ENCODE results near the gene PRR7.
A peak's percentile ranks its signal among the peaks of the same experiment; 100 is the strongest.

The PRR7 gene

DNA sequence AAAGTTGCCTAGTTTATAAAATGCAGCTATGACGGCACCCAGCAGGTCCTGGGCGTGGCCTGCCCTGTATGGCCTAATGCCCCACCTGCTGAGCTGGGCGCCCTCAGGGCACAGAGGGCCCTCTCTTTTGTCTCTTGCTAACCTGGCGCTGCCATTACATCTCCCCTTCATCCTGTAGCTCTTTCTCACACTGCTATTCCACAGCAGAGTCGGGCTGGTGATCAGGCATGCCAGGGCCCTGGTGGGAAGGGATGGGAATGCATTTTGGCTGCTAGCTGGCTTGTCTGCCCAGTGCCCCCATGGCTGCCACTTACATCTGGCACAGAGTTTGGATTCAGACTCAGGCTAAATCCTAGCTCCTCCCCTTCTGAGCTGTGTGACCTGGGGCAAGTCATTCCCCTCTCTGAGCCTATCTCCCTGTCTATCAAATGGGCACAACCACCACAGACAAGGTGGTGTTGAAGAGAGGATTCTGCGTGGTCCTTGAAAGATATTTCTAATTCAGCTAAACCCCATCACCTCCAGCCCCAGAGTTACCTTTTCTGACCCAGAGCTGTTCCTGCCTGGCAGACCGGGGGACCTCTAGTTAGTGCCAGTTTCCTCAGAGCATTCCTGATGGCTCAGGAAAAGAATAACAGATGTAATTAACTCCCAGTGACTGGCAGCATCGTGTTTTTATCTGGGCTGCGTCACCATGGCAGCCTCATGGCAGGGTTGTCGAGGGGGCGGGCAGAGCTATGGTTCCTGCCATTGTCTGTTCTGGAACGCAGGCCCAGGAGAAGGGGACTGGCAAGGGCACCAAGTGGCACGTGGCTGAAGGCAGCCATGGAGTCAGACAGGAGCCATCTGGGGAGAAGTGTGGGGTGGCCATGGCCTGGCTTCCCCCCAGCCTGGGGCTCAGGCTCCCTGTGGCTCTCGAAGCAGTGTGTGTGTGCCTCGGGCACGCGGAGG is 6.3 kb downstream of the PRR7 start:
- TF ChIP-seq, protein P1, sequence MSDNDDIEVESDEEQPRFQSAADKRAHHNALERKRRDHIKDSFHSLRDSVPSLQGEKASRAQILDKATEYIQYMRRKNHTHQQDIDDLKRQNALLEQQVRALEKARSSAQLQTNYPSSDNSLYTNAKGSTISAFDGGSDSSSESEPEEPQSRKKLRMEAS (IDR thresholded peaks at IDR 0.05) = no peak
- TF ChIP-seq CREB1 (IDR thresholded peaks at IDR 0.05; ENCODE audit: low read depth) (no peak), RAD21 (IDR thresholded peaks at IDR 0.05; ENCODE audit: low read depth) (no peak), NFIC (IDR thresholded peaks at IDR 0.05) (no peak), YY1 (IDR thresholded peaks at IDR 0.05; ENCODE audit: low read depth) (no peak), USF1 (IDR thresholded peaks at IDR 0.05) (no peak), TCF12 (IDR thresholded peaks at IDR 0.05; ENCODE audit: low read depth) (no peak), CEBPB (IDR thresholded peaks at IDR 0.05) (no peak), EGR1 (IDR thresholded peaks at IDR 0.05) (no peak), EP300 (IDR thresholded peaks at IDR 0.05; ENCODE audit: borderline replicate concordance) (no peak), FOXM1 (IDR thresholded peaks at IDR 0.05; ENCODE audit: borderline replicate concordance, low read depth) (no peak), TEAD4 (IDR thresholded peaks at IDR 0.05) (no peak), TAF1 (IDR thresholded peaks at IDR 0.05; ENCODE audit: low read depth) (no peak)
- TF ChIP-seq, protein P2, sequence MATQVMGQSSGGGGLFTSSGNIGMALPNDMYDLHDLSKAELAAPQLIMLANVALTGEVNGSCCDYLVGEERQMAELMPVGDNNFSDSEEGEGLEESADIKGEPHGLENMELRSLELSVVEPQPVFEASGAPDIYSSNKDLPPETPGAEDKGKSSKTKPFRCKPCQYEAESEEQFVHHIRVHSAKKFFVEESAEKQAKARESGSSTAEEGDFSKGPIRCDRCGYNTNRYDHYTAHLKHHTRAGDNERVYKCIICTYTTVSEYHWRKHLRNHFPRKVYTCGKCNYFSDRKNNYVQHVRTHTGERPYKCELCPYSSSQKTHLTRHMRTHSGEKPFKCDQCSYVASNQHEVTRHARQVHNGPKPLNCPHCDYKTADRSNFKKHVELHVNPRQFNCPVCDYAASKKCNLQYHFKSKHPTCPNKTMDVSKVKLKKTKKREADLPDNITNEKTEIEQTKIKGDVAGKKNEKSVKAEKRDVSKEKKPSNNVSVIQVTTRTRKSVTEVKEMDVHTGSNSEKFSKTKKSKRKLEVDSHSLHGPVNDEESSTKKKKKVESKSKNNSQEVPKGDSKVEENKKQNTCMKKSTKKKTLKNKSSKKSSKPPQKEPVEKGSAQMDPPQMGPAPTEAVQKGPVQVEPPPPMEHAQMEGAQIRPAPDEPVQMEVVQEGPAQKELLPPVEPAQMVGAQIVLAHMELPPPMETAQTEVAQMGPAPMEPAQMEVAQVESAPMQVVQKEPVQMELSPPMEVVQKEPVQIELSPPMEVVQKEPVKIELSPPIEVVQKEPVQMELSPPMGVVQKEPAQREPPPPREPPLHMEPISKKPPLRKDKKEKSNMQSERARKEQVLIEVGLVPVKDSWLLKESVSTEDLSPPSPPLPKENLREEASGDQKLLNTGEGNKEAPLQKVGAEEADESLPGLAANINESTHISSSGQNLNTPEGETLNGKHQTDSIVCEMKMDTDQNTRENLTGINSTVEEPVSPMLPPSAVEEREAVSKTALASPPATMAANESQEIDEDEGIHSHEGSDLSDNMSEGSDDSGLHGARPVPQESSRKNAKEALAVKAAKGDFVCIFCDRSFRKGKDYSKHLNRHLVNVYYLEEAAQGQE (IDR thresholded peaks at IDR 0.05; ENCODE audit: low read depth) = no peak

DNA sequence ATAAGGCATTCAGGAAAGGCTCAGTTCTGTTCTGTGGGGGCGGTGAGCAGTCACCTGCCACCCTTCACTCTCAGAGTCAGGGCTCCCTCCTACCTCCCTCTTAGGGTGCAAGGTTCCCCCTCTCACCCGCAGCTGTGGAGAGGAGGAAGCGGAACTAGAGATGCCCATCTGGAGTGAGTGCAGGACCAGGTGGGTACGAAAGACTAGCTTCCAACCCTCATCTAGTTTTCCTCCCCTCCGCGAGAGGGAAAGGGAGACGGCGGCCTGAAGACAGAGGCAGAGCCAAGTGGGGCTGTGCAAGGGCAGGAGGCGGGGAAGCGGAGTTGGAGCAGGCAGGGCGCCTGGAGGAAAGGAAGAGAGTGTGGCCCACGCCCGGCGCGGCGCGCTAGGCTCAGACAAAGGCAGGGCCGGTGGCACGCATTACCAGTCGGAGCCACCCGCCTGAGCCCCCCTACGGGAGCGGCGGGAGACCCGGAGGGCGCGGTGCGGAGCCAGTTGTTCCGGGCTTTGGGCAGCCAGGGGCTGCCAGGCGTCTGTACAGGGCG is 7.3 kb downstream of the PRR7 start:
- no peak for TF ChIP-seq FOXM1 (IDR thresholded peaks at IDR 0.05; ENCODE audit: borderline replicate concordance, low read depth)
- no peak for TF ChIP-seq TAF1 (IDR thresholded peaks at IDR 0.05; ENCODE audit: low read depth)
- TF ChIP-seq, protein P2 (IDR thresholded peaks at IDR 0.05; ENCODE audit: low read depth) = no peak
- no peak for TF ChIP-seq NFIC (IDR thresholded peaks at IDR 0.05)
- TF ChIP-seq CEBPB (IDR thresholded peaks at IDR 0.05) = no peak

GRCh38 chr5:177454397-177455035 is 7.9 kb downstream of the PRR7 start:
- peak; percentile 85 for TF ChIP-seq RAD21 (IDR thresholded peaks at IDR 0.05; ENCODE audit: low read depth)
- TF ChIP-seq TCF12 (IDR thresholded peaks at IDR 0.05; ENCODE audit: low read depth) = peak; percentile 58; the same call in 1 of the 2 replicates
- peak; percentile 90 for TF ChIP-seq CREB1 (IDR thresholded peaks at IDR 0.05; ENCODE audit: low read depth)
- TF ChIP-seq TEAD4 (IDR thresholded peaks at IDR 0.05) = no peak

GRCh38 chr5:177455036-177455660 is 8.5 kb downstream of the PRR7 start:
- TF ChIP-seq CREB1 (IDR thresholded peaks at IDR 0.05; ENCODE audit: low read depth) = no peak
- TF ChIP-seq USF1 (IDR thresholded peaks at IDR 0.05) = peak; percentile 46
- TF ChIP-seq YY1 (IDR thresholded peaks at IDR 0.05; ENCODE audit: low read depth) = no peak
- no peak for TF ChIP-seq TEAD4 (IDR thresholded peaks at IDR 0.05)
- peak; percentile 18; the same call in 1 of the 2 replicates for TF ChIP-seq RAD21 (IDR thresholded peaks at IDR 0.05; ENCODE audit: low read depth)
- TF ChIP-seq EGR1 (IDR thresholded peaks at IDR 0.05) = peak; percentile 94
- 0 out of 2 replicates have a peak, but pooled peaks have one; percentile 13 for TF ChIP-seq TCF12 (IDR thresholded peaks at IDR 0.05; ENCODE audit: low read depth)
- no peak for TF ChIP-seq TAF1 (IDR thresholded peaks at IDR 0.05; ENCODE audit: low read depth)
- TF ChIP-seq ZBTB7A (IDR thresholded peaks at IDR 0.05; ENCODE audit: low read depth) = peak; percentile 9; the same call in 1 of the 2 replicates
- no peak for TF ChIP-seq NFIC (IDR thresholded peaks at IDR 0.05)
- TF ChIP-seq, protein P1 (IDR thresholded peaks at IDR 0.05) = peak; percentile 72
- TF ChIP-seq EP300 (IDR thresholded peaks at IDR 0.05; ENCODE audit: borderline replicate concordance) = no peak; the same call in 1 of the 2 replicates

Data from Ishikawa (cell line).